NCI-H2227 (cell line): ENCODE data around the gene ERMAP.

Source experiments
- DNase-seq: peaks from one replicate; lab custom pipeline; 2025; ENCODE audit not compliant: unreplicated experiment; lab: John Stamatoyannopoulos, UW

Gene ERMAP

GRCh38 chr1:42816585-42817439 is at the start of gene ERMAP, which contains the start of gene SVBP:
Gene ERMAP, plus strand, starts transcription at chr1:42817122. Its CDS starts 13,327 bp downstream, at chr1:42830449.
Gene SVBP, minus strand, starts transcription at chr1:42817397. Its CDS starts 853 bp downstream, at chr1:42816544.
- peak; percentile 95 for DNase-seq

GRCh38 chr1:42767510-42768000 is 49.4 kb upstream of the ERMAP start:
- DNase-seq, result peak; percentile 67

- DNase-seq, result no peak
These were observed 48.8 kb upstream of the ERMAP start for GRCh38 chr1:42768172-42768571.

GRCh38 chr1:42769811-42770210 is 47.1 kb upstream of the ERMAP start:
- no peak for DNase-seq

DNA sequence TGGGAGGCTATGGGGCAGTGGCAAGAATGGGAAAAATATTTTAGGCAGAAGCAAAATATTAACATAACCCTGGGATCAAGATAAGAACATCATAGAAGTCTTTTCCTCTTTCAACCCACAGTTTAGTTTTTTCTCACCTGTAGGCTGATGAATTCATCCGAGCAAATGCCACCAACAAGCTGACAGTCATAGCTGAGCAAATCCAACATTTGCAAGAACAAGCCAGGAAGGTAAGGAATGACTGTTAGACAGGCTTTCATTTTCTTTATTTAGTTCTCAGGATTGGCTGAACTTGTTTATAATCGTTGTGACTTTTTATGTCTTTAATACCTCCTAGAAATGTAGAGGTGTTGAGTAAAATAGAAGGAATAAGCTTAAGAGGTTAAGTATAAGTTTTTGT is 43.5 kb upstream of the ERMAP start:
- no peak for DNase-seq

DNA sequence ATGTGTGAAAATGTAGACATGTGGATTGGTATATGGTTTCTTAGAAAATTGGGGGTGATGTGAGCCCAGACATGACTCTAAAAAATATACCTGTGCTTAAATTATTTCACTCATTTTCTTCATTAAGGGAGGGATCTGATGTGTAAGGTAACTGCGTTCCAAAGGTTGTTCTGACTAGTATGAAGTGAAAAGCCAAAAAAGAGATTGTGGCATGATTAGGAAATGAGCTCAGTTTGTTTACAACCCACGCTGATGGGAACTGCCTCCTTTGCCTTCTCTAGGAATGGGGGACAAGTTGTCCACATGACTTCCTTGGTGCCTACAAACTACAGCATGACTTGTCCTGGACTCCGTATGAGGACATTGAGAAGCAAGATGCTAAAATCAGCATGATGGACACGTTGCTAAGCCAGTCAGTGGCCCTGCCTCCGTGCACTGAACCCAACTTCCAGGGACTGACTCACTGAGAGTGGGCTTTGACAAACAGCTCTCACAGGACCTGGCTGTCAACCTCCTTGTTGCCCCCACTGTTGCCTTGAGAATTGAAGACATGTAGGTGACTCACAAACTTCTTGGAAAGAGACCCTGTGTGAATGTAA is 41.9 kb upstream of the ERMAP start:
- DNase-seq, result no peak

- DNase-seq, result no peak
These were observed 40.4 kb upstream of the ERMAP start for GRCh38 chr1:42776502-42776901.

DNA sequence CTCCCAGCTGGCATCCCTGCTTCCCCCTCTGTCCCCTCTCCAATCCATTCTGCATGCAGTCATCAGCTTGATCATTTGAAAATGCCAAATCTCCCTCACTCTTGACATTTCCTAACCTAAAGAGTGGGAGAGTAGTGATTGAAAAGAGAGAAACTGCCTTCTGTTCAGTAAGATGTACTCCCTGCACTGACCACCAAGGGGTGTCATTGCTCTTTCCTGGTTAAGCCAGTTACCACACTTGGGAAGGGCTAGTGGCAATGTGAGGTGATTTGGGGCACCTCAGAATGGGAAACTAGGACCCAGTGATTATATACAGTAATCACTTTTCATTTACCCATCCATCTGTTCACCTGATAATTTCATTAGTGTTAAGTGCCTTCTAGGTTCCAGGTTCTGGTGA is 39.1 kb upstream of the ERMAP start:
- DNase-seq, result peak; percentile 50

DNA sequence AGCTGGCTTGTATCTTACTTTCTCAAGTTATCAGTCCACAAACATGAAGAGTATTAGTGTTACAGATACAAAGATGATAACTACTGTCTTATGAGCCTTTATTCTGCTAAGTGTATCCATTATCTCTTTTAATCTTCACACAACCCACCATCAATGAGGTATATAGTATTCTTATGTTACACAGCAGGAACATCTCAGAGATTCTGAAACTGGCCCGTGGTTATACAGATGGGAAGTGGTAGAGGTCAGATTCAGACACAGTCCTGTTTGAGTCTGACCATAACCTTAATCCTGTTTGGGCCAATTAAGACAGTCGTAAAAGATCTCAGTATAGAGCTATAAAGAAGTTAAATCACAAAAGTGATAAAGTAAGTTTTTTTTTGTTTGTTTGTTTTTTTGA is 37.2 kb upstream of the ERMAP start:
- DNase-seq, result no peak

- no peak for DNase-seq
These were observed 36.7 kb upstream of the ERMAP start for GRCh38 chr1:42780176-42780575.

DNA sequence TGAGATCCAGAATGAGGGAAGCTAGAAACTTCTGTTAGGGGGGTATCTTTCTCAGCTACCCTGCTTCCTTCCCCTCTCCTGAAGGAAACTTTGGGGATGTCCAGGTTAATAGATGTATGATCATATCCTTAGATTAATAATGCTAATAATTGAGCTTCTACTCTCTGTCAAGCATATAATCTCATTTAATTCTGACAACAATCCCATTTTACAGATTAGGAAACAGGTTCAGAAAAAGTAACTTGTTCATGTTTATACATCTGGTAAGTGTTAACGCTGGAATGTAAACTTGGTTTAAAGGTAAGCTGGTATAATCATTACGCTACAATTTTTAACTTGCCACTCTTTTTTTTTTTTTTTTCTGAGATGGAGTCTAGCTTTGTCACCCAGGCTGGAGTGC is 33.8 kb upstream of the ERMAP start:
- no peak for DNase-seq

DNA sequence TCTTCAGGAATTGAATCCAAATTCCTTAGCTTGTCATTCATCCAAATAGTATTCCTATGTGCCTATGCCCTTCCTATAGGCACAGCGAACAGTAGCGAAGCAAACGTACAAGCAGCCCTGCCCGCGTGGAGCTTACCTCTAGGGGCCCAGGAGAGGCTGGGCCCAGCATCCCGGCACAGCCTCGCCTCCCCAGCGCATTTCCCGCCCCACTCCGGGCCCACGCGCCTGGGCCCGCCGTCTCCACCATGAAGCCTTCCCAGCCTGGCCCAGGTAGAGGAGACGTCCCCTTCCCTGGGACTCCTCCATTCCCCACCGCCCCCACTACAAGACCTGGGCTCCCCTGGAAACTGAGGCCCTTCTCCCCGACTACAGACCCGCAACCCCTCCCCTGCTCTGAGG is 32.4 kb upstream of the ERMAP start:
- DNase-seq, result no peak

DNA sequence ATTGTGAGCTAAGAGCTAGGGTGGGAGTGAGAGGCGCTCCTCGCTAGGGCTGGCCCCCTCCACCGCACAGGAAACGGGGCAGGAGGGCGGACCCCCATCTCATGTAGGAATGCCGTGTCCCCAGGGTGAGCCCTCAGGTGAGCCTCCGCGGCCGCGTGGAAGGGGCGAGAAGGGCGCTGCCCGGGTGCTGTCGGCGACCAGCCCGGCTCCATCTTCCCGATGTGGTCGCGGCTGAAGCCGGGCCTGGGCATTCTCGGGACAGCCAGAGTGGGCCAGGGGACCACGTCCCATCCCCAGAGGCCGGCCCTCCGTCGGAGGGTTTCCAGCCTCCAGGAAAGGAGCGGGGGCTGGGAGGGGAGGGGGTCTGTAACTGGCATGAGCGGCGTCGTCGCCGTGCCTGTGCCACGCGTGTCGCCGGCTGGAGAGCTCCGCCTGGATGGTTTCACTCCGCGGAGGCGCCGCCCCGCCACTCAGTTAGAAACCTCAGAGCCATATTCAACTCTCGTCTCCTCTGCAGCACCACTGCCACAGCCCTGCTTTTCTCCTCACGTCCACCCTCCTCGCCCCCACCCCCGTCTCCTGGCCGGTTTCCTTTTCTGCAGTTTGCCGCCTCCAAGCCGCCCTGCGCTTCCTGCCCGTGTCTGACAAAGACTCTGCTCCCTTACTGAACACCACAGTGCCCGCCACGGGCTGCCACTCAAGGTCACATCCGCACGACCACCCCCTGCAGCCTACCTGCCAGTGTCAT is 31.8 kb upstream of the ERMAP start, which contains the start of gene TMEM269:
TMEM269 (plus strand) TSS at position 46 of the 748 bp plus-strand sequence. CDS start 4,903 bp downstream, outside the sequence.
- DNase-seq, result no peak

DNA sequence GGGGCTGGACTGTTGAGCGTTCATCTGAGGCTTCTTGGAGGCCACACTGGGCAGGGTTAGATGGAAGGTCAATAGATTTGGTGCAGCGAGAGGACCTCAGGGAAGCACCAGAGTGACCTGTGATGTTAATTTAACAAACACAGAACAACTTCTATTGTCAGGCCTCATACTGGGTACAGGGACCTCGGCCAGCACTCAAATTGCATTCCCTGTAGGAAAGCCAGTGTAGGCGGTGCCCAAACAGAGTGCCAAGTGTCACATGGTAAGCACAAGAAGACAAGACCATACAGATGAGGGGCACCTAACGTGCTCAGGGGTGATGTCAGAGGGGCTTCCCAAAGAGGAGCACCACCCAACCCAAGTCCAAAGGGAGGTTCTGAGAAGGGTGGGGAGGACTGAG is 30.8 kb upstream of the ERMAP start:
- DNase-seq, result no peak

GRCh38 chr1:42788021-42788420 is 28.9 kb upstream of the ERMAP start:
- no peak for DNase-seq

DNA sequence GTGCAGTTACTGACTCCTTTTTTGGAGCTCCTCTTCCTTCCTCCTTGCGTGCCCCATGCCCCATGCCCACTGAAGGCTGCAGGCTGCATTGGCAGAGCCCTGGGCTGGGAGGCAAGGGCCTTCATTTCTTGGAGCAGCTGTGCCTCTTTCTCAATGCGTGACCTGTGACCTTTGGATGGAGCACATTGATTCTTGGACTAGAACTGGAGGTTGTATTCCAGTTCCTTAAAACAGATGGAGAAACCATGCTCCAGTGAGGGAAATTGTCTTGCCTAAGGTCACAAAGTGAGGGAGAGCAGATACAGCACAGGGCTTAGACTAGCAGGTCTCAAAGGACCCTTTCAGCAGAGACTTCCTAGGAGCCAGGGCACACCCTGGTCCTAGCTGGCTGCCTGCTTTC is 23.1 kb upstream of the ERMAP start:
- no peak for DNase-seq

- no peak for DNase-seq
These were observed 19.5 kb upstream of the ERMAP start for GRCh38 chr1:42797414-42797813.

- DNase-seq, result no peak
These were observed 18.9 kb upstream of the ERMAP start for GRCh38 chr1:42797979-42798378.

DNA sequence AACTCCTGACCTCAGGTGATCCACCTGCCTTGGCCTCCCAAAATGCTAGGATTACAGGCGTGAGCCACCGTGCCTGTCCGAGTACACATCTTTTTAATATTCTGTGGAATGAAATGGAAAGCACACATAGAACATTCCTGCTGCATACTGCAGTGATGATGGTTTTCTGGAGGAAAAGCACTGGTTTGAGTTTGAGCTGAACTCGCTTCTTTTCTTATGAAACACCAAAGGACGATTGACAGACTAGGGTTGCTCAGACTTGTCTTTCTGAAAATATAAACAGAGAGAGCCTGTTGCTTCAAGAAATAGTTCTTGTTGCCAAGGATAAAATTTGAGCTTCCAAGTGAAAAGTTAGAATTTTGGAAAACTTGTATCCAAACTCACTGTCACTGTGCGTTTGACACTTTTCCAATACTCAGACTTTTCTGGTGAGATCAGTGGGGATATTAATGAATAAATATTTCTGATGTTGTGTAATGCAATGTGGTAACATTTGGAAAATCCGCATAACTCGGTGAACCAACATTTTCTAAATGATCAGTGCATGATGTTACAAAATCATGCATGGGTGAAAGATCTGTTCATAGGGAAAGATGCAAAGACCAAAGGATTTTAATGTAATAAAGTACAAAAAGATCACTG is 15.0 kb upstream of the ERMAP start:
- DNase-seq, result no peak

- DNase-seq, result no peak
These were observed 10.8 kb upstream of the ERMAP start for GRCh38 chr1:42806171-42806570.

- no peak for DNase-seq
These were observed 10.3 kb upstream of the ERMAP start for GRCh38 chr1:42806593-42806992.
